OCI-LY7 (cell line): Measurements from ENCODE around the gene HS6ST3. TPM values are rescaled to one million over a fixed set of nuclear protein-coding genes. Genes with fewer than 3 reads are reported as not detected.

Experiments used
- BruUV-seq: library from RNA; stranded (reverse); fragments of 400-500 nt; replicated peaks from 2 replicates; lab custom pipeline; 2021; lab: Mats Ljungman, UMichigan
- CTCF ChIA-PET: fragments of 300-600 bp; sonication (Branson Sonifier 250); formaldehyde crosslinking; loops from one replicate; lab custom pipeline; 2022; ENCODE audit warnings: antibody characterized with exemption; ENCODE audit not compliant: unreplicated experiment; lab: Charles Lee
- POLR2A ChIA-PET: fragments of 300-600 bp; sonication (Branson Sonifier 250); formaldehyde crosslinking; loops from one replicate; lab custom pipeline; 2022; ENCODE audit warnings: antibody characterized with exemption; lab: Charles Lee
- DNase-seq: peaks from one replicate; pipeline ENCODE4 v3.0.0-alpha.2; 2015; ENCODE audit warnings: low spot score
- H2AFZ ChIP-seq: fragments of 200-600 bp; sonication (generic), shearing (Covaris generic); 2 replicates; pipeline ENCODE4 v1.6.1; 2014; ENCODE audit warnings: mild to moderate bottlenecking, antibody characterized with exemption, low read length, moderate library complexity
- H3K27ac ChIP-seq: fragments of 200-600 bp; sonication (generic); 2 replicates; pipeline ENCODE4 v1.5.1; 2014; ENCODE audit warnings: mixed run types, low read depth, mild to moderate bottlenecking, moderate library complexity, low read length, inconsistent platforms; ENCODE audit not compliant: poor library complexity, severe bottlenecking
- H3K36me3 ChIP-seq: fragments of 200-600 bp; sonication (generic); 2 replicates; pipeline ENCODE4 v1.6.1; 2014; ENCODE audit warnings: mild to moderate bottlenecking, antibody characterized with exemption, low read length, moderate library complexity, mixed read lengths; ENCODE audit not compliant: insufficient read depth
- H3K4me1 ChIP-seq: fragments of 200-600 bp; sonication (generic); 2 replicates; pipeline ENCODE4 v1.5.1; 2014; ENCODE audit warnings: mild to moderate bottlenecking, low read length; ENCODE audit not compliant: insufficient read depth, poor library complexity, severe bottlenecking
- H3K4me2 ChIP-seq: fragments of 200-600 bp; sonication (generic); 2 replicates; pipeline ENCODE4 v1.6.1; 2014; ENCODE audit warnings: mild to moderate bottlenecking, low read length
- H3K4me3 ChIP-seq: fragments of 200-600 bp; sonication (generic); 2 replicates; pipeline ENCODE4 v1.5.1; 2014; ENCODE audit warnings: mild to moderate bottlenecking, low read depth, low read length; ENCODE audit not compliant: poor library complexity, severe bottlenecking
- H3K79me2 ChIP-seq: fragments of 200-600 bp; sonication (generic); 2 replicates; pipeline ENCODE4 v1.6.1; 2016; ENCODE audit warnings: low read depth, mild to moderate bottlenecking, low read length, moderate library complexity, mixed read lengths; ENCODE audit not compliant: insufficient read depth
- H3K9me2 ChIP-seq: fragments of 200-600 bp; sonication (generic); 2 replicates; pipeline ENCODE4 v1.6.1; 2016; ENCODE audit warnings: mild to moderate bottlenecking, low read length, mixed read lengths; ENCODE audit not compliant: insufficient read depth
- H3K9me3 ChIP-seq: fragments of 200-600 bp; sonication (generic); 2 replicates; pipeline ENCODE4 v1.6.1; 2014; ENCODE audit warnings: mild to moderate bottlenecking, mixed run types, low read length, mixed read lengths
- H4K20me1 ChIP-seq: fragments of 200-600 bp; sonication (generic); 2 replicates; pipeline ENCODE4 v1.6.1; 2014; ENCODE audit warnings: mild to moderate bottlenecking, antibody characterized with exemption, low read length, moderate library complexity, mixed read lengths; ENCODE audit not compliant: insufficient read depth
- EZH2phosphoT487 ChIP-seq: fragments of 200-600 bp; sonication (generic); IDR thresholded peaks from 2 replicates; pipeline ENCODE4 v1.6.1; 2018; ENCODE audit warnings: low read depth, borderline replicate concordance, mild to moderate bottlenecking, mixed run types, antibody characterized with exemption, low read length, moderate library complexity, mixed read lengths
- intact Hi-C: fragments of 100-400 bp; cut with micrococcal nuclease; formaldehyde crosslinking; loops from one replicate; pipeline ENCODE4 v1.10.0; 2022; ENCODE audit not compliant: unreplicated experiment
- total RNA-seq, 2 experiments: library from RNA; depleted of rRNA in 1 of 2; stranded (reverse); fragments of >200 nt in 1 of 2; shearing (Covaris generic) in 1 of 2; gene quantifications; 2 replicates each; pipeline ENCODE4 v1.2.3, GENCODE V29; 2014 to 2022
- TF ChIP-seq, protein P1 (sequence below): fragments of 200-600 bp; sonication (generic); conservative IDR thresholded peaks from 2 replicates; pipeline ENCODE4 v1.5.1; 2014; ENCODE audit warnings: mild to moderate bottlenecking, antibody characterized with exemption, low read length, moderate library complexity, mixed read lengths

The HS6ST3 gene
- total RNA-seq, 2 experiments from 2014 or later, result not detected

DNA sequence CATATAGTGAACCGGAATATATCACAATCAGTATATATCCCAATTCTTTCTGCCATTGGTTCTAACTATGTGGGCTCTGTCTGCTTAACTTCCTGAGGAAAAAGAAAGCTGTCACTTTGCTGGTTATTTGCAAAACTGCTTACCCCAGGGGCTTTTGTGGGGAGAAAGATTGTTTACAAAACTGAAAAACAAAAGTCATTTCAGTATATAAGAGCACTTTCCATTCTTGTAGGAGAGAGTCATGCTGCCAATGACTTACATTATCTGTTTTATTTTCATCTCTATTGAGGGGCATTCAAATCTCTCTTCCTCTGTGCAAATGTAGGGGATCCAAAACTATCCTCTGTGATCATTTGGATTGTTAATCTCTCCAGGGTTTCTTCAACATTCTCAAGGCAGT is 3.2 kb upstream of the HS6ST3 start:
- Histone ChIP-seq H3K36me3 (no peaks in the 10 kb centered on the region), H3K4me3 (no peak overlapping the region), H3K79me2 (no peaks in the 10 kb centered on the region), H3K27ac (no peak overlapping the region), H2AFZ (no peak overlapping the region), H3K4me2 (no peak overlapping the region), H3K9me2 (no peaks in the 10 kb centered on the region), H3K4me1 (no peaks in the 10 kb centered on the region), H3K9me3 (no peaks in the 10 kb centered on the region), H4K20me1 (no peaks in the 10 kb centered on the region)
- ChIA-PET POLR2A (interaction anchor here (0.7 kb wide), 1 partner anchor 331 kb away, joined by 3 read pairs; no protein-coding TSS in a partner anchor), CTCF (no interaction called here)
- BruUV-seq, result no TSS peak
- no peak for DNase-seq
- TF ChIP-seq EZH2phosphoT487, result no peak
- TF ChIP-seq, protein P1, sequence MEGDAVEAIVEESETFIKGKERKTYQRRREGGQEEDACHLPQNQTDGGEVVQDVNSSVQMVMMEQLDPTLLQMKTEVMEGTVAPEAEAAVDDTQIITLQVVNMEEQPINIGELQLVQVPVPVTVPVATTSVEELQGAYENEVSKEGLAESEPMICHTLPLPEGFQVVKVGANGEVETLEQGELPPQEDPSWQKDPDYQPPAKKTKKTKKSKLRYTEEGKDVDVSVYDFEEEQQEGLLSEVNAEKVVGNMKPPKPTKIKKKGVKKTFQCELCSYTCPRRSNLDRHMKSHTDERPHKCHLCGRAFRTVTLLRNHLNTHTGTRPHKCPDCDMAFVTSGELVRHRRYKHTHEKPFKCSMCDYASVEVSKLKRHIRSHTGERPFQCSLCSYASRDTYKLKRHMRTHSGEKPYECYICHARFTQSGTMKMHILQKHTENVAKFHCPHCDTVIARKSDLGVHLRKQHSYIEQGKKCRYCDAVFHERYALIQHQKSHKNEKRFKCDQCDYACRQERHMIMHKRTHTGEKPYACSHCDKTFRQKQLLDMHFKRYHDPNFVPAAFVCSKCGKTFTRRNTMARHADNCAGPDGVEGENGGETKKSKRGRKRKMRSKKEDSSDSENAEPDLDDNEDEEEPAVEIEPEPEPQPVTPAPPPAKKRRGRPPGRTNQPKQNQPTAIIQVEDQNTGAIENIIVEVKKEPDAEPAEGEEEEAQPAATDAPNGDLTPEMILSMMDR, result no peak
- intact Hi-C loops, result no loop called here

DNA sequence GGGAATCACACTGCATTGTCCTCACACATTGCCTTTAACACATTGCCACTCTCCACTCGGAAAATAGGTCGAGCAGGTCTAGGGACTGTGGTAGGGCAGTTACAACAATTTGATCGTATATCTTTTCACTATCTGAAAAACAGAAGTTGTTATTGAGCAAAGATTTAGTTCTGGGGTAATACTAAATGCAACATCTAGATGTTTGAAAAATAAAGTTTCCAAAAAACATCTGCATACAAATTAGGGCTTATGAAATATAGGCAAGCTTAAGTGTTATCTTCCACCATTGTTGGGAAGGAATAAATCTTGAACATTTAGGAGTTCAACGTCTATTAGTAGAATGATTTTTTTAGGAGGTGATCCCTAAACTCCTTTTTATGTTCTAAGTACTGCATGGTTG is 768 bp upstream of the HS6ST3 start:
- CTCF ChIA-PET, result no interaction called here
- no peak overlapping the region for H2AFZ ChIP-seq
- no peak overlapping the region for H3K4me2 ChIP-seq
- no peaks in the 10 kb centered on the region for H4K20me1 ChIP-seq
- no TSS peak for BruUV-seq
- intact Hi-C loops, result no loop called here
- TF ChIP-seq, protein P1, result no peak
- TF ChIP-seq EZH2phosphoT487, result no peak
- no peak overlapping the region for H3K27ac ChIP-seq
- H3K36me3 ChIP-seq, result no peaks in the 10 kb centered on the region
- H3K4me3 ChIP-seq, result no peak overlapping the region
- DNase-seq, result no peak
- H3K9me2 ChIP-seq, result no peaks in the 10 kb centered on the region
- no peaks in the 10 kb centered on the region for H3K9me3 ChIP-seq
- H3K79me2 ChIP-seq, result no peaks in the 10 kb centered on the region
- no peaks in the 10 kb centered on the region for H3K4me1 ChIP-seq
- POLR2A ChIA-PET, result interaction anchor here (0.6 kb wide), 1 partner anchor 608 kb away, joined by 3 read pairs; no protein-coding TSS in a partner anchor

- DNase-seq, result no peak
- Histone ChIP-seq H3K9me2 (no peaks in the 10 kb centered on the region), H2AFZ (no peak overlapping the region), H3K36me3 (no peaks in the 10 kb centered on the region), H3K27ac (no peak overlapping the region), H3K9me3 (no peaks in the 10 kb centered on the region), H3K4me3 (no peak overlapping the region), H3K79me2 (no peaks in the 10 kb centered on the region), H4K20me1 (no peaks in the 10 kb centered on the region), H3K4me1 (no peaks in the 10 kb centered on the region), H3K4me2 (no peak overlapping the region)
- ChIA-PET POLR2A (no interaction called here), CTCF (no interaction called here)
- BruUV-seq, result no TSS peak
- intact Hi-C loops, result no loop called here
- TF ChIP-seq, protein P1, result no peak
- TF ChIP-seq EZH2phosphoT487, result no peak
Measured at GRCh38 chr13:96090240-96091101, 564 bp downstream of the HS6ST3 start.
